Breast epithelium (tissue), 3 donors: ENCODE data around the gene COL23A1.

Experiments used
- POLR2A ChIP-seq: fragments of 450-650 bp; IDR thresholded peaks from one replicate; pipeline ENCODE4 v1.6.1; 2016; ENCODE audit warnings: antibody characterized with exemption, mild to moderate bottlenecking, moderate library complexity
- POLR2AphosphoS5 ChIP-seq, 3 donors: sonication (generic); formaldehyde crosslinking; IDR thresholded peaks; one replicate each; pipeline ENCODE4 v1.6.1; 2017; ENCODE audit warnings: antibody characterized with exemption in 3 of 3
- TF ChIP-seq, protein P1 (sequence below), 3 donors: fragments of 450-650 bp; IDR thresholded peaks; one replicate each; pipeline ENCODE4 v1.5.1; 2016 to 2017; ENCODE audit warnings: antibody characterized with exemption in 3 of 3, mild to moderate bottlenecking in 3 of 3, moderate library complexity in 3 of 3

DNA sequence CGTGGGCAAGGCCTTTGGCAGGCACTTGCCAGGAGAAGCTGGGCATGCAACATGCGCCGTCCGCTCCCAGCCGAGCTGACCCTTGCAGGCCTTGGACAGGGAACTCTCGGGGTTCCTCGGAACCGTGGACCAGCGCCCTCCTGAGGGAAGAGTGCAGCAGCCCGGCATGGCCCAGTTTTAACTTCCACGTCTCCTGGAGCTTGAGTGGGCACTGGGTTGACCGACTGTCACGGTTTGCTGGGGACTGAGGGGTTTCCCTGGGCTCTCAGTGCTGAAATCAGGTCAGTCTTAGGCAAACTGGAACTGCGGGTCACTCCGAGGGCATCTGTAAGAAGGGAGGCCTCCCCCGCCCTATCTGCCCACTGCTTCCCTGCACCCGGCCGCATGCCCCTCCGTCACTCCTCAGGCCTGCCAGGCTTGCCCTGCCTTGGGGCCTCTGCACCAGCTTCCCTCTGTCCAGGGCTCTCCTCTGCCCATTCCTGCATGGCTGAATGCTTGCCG lies 270.6 kb downstream of the COL23A1 start:
- TF ChIP-seq POLR2A (no peak), POLR2AphosphoS5 (IDR thresholded peaks at IDR 0.05) (no peak)
- TF ChIP-seq, protein P1, sequence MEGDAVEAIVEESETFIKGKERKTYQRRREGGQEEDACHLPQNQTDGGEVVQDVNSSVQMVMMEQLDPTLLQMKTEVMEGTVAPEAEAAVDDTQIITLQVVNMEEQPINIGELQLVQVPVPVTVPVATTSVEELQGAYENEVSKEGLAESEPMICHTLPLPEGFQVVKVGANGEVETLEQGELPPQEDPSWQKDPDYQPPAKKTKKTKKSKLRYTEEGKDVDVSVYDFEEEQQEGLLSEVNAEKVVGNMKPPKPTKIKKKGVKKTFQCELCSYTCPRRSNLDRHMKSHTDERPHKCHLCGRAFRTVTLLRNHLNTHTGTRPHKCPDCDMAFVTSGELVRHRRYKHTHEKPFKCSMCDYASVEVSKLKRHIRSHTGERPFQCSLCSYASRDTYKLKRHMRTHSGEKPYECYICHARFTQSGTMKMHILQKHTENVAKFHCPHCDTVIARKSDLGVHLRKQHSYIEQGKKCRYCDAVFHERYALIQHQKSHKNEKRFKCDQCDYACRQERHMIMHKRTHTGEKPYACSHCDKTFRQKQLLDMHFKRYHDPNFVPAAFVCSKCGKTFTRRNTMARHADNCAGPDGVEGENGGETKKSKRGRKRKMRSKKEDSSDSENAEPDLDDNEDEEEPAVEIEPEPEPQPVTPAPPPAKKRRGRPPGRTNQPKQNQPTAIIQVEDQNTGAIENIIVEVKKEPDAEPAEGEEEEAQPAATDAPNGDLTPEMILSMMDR (IDR thresholded peaks at IDR 0.05), result no peak
